ENCODE data around the gene SLC22A4. TPM values are rescaled to one million over a fixed set of nuclear protein-coding genes. Genes with fewer than 3 reads are reported as not detected.
A peak's percentile ranks its signal among the peaks of the same experiment; 100 is the strongest.

The SLC22A4 gene
- total and polyA plus RNA-seq, 9 donors, result 0.72 to 7.7 (median 2.3) TPM

DNA sequence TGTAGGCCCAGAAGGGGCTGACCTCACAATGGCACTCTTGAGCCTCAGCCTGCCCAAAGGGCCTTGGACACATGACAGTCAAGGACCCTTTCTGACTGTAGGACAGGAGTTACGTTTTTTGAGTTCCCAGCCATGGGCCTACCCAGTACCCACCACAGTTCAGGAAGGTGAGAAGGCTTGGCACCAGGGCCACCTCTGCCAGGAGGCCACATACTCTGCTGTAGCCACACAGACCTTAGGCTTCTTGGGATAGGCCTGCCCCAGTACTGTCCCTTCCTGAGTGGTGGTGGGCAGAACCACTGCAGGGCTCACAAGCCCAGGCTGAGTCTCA is 23.9 kb upstream of the SLC22A4 start:
- Histone ChIP-seq H3K4me1 (ENCODE audit: insufficient read depth) (peaks cover 8% of the 10 kb centered on the region), H3K9me3 (no peaks in the 10 kb centered on the region), H3K27me3 (no peaks in the 10 kb centered on the region), H3K36me3 (no peaks in the 10 kb centered on the region), H3K4me3 (no peak overlapping the region), H3K27ac (no peak overlapping the region)
- 81 to 100% (median 100%) methylated on average over 1 of the region's 1 CpG for WGBS, 3 donors
- intact Hi-C loops (cut with DNase I), result no loop called here
- TF ChIP-seq, protein P1, sequence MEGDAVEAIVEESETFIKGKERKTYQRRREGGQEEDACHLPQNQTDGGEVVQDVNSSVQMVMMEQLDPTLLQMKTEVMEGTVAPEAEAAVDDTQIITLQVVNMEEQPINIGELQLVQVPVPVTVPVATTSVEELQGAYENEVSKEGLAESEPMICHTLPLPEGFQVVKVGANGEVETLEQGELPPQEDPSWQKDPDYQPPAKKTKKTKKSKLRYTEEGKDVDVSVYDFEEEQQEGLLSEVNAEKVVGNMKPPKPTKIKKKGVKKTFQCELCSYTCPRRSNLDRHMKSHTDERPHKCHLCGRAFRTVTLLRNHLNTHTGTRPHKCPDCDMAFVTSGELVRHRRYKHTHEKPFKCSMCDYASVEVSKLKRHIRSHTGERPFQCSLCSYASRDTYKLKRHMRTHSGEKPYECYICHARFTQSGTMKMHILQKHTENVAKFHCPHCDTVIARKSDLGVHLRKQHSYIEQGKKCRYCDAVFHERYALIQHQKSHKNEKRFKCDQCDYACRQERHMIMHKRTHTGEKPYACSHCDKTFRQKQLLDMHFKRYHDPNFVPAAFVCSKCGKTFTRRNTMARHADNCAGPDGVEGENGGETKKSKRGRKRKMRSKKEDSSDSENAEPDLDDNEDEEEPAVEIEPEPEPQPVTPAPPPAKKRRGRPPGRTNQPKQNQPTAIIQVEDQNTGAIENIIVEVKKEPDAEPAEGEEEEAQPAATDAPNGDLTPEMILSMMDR (IDR thresholded peaks at IDR 0.05), result no peak
- TF ChIP-seq EP300 (IDR thresholded peaks at IDR 0.05) (no peak), POLR2A (IDR thresholded peaks at IDR 0.05) (no peak)
- DNase-seq, result no peak

DNA sequence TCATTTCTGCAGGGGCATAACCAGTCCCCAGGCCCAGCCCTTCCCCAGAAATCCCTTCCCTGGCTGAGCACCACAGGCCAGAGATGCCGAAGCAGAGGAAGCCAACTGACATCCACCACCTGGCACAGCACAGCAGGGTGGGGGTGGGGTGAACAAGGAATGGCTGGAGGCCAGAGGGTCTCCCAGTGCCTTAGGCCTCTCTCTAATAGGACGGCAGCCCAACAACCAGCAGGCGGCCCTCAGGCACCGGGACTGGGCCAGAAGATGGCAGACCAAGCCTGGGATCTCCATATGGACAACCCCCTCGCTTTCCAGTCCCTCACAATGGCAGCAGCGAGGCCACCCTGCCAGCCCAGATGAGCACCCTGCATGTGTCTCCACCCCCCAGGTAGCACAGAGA is 23.5 kb upstream of the SLC22A4 start:
- H3K27me3 ChIP-seq, result no peaks in the 10 kb centered on the region
- no peak overlapping the region for H3K4me3 ChIP-seq
- no peak overlapping the region for H3K27ac ChIP-seq
- peaks cover 4% of the 10 kb centered on the region for H3K4me1 ChIP-seq (ENCODE audit: insufficient read depth)
- DNase-seq, result no peak
- 60 to 68% (median 61%) methylated on average over 6 of the region's 6 CpGs for WGBS, 3 donors
- TF ChIP-seq EP300 (IDR thresholded peaks at IDR 0.05) (no peak), POLR2A (IDR thresholded peaks at IDR 0.05) (no peak)
- TF ChIP-seq, protein P1 (IDR thresholded peaks at IDR 0.05), result no peak
- intact Hi-C loops (cut with DNase I), result no loop called here
- H3K36me3 ChIP-seq, result no peaks in the 10 kb centered on the region
- no peaks in the 10 kb centered on the region for H3K9me3 ChIP-seq

DNA sequence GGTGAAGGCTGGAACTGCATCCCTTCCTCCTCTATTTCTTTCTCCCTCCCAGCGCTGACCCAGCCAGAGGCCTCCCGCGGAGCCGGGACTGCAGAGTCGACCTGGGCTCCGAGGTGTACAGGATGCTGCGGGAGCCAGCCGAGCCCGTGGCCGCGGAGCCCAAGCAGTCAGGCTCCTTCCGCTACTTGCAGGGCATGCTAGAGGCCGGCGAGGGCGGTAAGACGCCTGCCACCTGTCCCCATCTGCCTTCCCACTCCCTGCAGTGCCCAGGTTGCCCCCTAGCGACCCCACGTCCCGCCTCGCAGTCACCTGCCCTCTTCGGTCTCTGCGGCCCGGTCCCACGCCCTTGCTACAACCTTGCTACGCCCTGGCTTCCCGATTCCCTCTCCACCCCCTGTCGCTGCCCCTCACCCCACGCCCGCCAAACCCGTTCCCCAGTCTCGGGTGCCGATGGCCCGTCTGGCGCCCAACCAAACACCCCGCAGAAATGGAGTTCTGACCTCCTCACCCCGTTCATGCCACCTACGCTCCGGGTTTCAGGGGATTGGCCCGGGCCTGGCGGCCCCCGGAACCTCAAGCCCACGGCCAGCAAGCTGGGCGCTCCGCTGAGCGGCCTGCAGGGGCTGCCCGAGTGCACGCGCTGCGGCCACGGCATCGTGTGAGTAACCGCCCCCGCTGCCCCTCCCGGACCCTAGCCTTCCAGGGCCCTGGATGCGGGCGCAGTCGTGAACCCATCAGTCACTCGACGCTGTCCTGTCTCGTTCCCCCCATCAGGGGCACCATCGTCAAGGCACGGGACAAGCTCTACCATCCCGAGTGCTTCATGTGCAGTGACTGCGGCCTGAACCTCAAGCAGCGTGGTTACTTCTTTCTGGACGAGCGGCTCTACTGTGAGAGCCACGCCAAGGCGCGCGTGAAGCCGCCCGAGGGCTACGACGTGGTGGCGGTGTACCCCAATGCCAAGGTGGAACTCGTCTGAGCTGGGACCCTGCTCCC is 22.6 kb upstream of the SLC22A4 start:
- Histone ChIP-seq H3K27ac (no peak overlapping the region), H3K4me3 (no peak overlapping the region), H3K36me3 (no peaks in the 10 kb centered on the region), H3K27me3 (no peaks in the 10 kb centered on the region), H3K9me3 (no peaks in the 10 kb centered on the region), H3K4me1 (ENCODE audit: insufficient read depth) (no peaks in the 10 kb centered on the region)
- TF ChIP-seq POLR2A (IDR thresholded peaks at IDR 0.05) (no peak), EP300 (IDR thresholded peaks at IDR 0.05) (no peak)
- TF ChIP-seq, protein P1 (IDR thresholded peaks at IDR 0.05), result no peak
- intact Hi-C loops (cut with DNase I), result no loop called here
- 88 to 91% (median 89%) methylated on average over 77 of the region's 77 CpGs for WGBS, 3 donors
- DNase-seq, result no peak

DNA sequence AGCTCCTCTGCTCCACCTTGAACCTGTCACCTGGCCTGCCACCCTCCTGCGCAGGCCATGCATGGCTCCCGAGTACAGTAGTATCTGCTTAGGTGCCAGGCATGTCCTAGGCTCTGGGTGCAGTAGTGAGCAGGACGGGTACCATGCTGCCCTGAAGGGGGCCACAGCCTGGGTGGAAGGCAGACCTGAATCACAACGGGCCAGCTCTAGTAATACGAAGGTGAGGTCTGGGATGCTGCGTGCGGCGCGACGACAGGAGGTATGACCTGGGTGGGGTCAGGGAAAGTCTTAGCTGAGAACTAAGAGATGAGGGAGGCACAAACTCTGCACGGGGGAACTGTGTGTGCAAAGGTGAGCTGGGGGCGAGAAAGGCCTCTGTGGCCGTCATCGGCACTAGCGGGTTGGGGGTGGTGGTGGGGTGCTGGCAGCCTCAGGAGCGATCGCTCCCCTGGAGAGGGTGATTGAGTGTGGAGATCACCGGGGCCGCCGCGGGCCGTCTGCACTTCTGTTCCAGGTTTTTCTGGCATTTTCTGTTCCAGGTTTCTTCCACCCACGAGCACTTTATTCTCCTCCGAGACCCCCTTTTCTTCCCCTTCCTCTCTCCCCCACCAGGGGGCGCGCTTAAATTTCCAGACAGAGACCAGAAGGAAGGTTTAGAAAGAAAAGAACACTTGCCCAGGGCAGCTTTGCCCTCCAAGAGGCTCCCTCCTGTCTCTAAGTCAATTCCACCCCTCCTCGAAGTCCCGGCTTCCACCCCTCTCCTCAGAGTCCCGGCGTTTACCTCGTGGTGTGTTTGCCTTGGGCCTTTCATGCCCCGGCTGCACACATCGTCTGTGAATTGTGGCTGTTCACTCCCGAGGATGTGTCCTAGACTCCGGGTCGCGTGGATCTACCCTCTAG is 21.6 kb upstream of the SLC22A4 start:
- no peaks in the 10 kb centered on the region for H3K4me1 ChIP-seq (ENCODE audit: insufficient read depth)
- TF ChIP-seq, protein P1 (IDR thresholded peaks at IDR 0.05), result peak; percentile 53 to 65 (median 61)
- TF ChIP-seq EP300 (IDR thresholded peaks at IDR 0.05) (no peak), POLR2A (IDR thresholded peaks at IDR 0.05) (no peak)
- H3K36me3 ChIP-seq, result no peaks in the 10 kb centered on the region
- H3K4me3 ChIP-seq, result no peak overlapping the region
- H3K9me3 ChIP-seq, result no peaks in the 10 kb centered on the region
- H3K27ac ChIP-seq, result no peak overlapping the region
- DNase-seq, result peak; percentile 49 to 76 (median 72)
- intact Hi-C loops (cut with DNase I), result no loop called here
- whole genome bisulfite sequencing, 3 donors, result 62 to 67% (median 66%) methylated on average over 37 of the region's 37 CpGs
- H3K27me3 ChIP-seq, result no peaks in the 10 kb centered on the region

Measured in ovary (tissue), 9 donors.